ENCODE measurements around the gene ERVV-1.
"Not testable (repeated sequence)": the region's sequence is repeated elsewhere in the genome, so short reads cannot be mapped to it uniquely, and the experiment has no call there.

GRCh38 chr19:53028306-53028705 lies 14.6 kb downstream of the ERVV-1 start:
- TF ChIP-seq POLR2AphosphoS5 (IDR thresholded peaks at IDR 0.05; ENCODE audit: insufficient read depth in 1 of 2, low read depth in 1 of 2); CTCF (IDR thresholded peaks at IDR 0.05): not testable (repeated sequence)
